ENCODE data around the gene RNASE8. TPM values are rescaled to one million over a fixed set of nuclear protein-coding genes. Genes with fewer than 3 reads are reported as not detected.
A peak's percentile ranks its signal among the peaks of the same experiment; 100 is the strongest.

The RNASE8 gene
- total RNA-seq, 1 experiment from 2014 or later, result not detected

- Mint-ChIP-seq H3K36me3 (ENCODE audit: insufficient read depth, unreplicated experiment) (peaks cover 14% of the 10 kb centered on the region), H3K27me3 (ENCODE audit: insufficient read depth, unreplicated experiment) (no peaks in the 10 kb centered on the region), H3K27ac (ENCODE audit: low read depth, unreplicated experiment) (peak overlapping the region; percentile 71), H3K4me1 (ENCODE audit: insufficient read depth, unreplicated experiment) (peaks cover 25% of the 10 kb centered on the region), H3K9me3 (ENCODE audit: unreplicated experiment) (no peaks in the 10 kb centered on the region), H3K4me3 (ENCODE audit: unreplicated experiment) (peak overlapping the region; percentile 70)
- TSS peak; percentile 29 for BruUV-seq (replicated peaks)
- no peak for DNase-seq (ENCODE audit: unreplicated experiment)
- intact Hi-C loops (cut with micrococcal nuclease), result loop anchor here (5.0 kb wide), 1 partner anchor 484 kb away; no protein-coding TSS in a partner anchor
- ChIA-PET CTCF (interaction anchor here (0.6 to 7.3 kb wide), 9 partner anchors 8 to 93 kb away, joined by 3 to 241 read pairs (median 8); partner anchors contain the start of gene TMEM253), POLR2A (interaction anchor here (0.5 to 4.5 kb wide), 6 partner anchors 8 to 228 kb away, joined by 3 to 37 read pairs (median 6); partner anchors contain the start of genes ARHGEF40 and RNASE7)
- TF ChIP-seq CTCF (IDR thresholded peaks at IDR 0.05; ENCODE audit: unreplicated experiment), result no peak
These were observed 38.8 kb downstream of the RNASE8 start for GRCh38 chr14:21096438-21096837.

GRCh38 chr14:21096978-21097635, 39.5 kb downstream of the RNASE8 start:
- Mint-ChIP-seq H3K9me3 (ENCODE audit: unreplicated experiment) (no peaks in the 10 kb centered on the region), H3K4me3 (ENCODE audit: unreplicated experiment) (peak overlapping the region; percentile 70), H3K27me3 (ENCODE audit: insufficient read depth, unreplicated experiment) (no peaks in the 10 kb centered on the region), H3K4me1 (ENCODE audit: insufficient read depth, unreplicated experiment) (peaks cover 28% of the 10 kb centered on the region), H3K36me3 (ENCODE audit: insufficient read depth, unreplicated experiment) (peaks cover 12% of the 10 kb centered on the region), H3K27ac (ENCODE audit: low read depth, unreplicated experiment) (peak overlapping the region; percentile 71)
- ChIA-PET CTCF (interaction anchor here (0.5 to 7.3 kb wide), 12 partner anchors 7 to 92 kb away, joined by 3 to 241 read pairs (median 4); partner anchors contain the start of genes ARHGEF40 and TMEM253), POLR2A (interaction anchor here (0.5 to 4.5 kb wide), 7 partner anchors 7 to 415 kb away, joined by 3 to 37 read pairs (median 4); partner anchors contain the start of genes ARHGEF40 and RNASE7)
- TF ChIP-seq CTCF (IDR thresholded peaks at IDR 0.05; ENCODE audit: unreplicated experiment), result no peak
- intact Hi-C loops (cut with micrococcal nuclease), result loop anchor here (5.0 kb wide), 1 partner anchor 485 kb away; no protein-coding TSS in a partner anchor
- DNase-seq (ENCODE audit: unreplicated experiment), result no peak
- no TSS peak for BruUV-seq (replicated peaks)

GRCh38 chr14:21097636-21098075, 40.0 kb downstream of the RNASE8 start:
- no peak for TF ChIP-seq CTCF (IDR thresholded peaks at IDR 0.05; ENCODE audit: unreplicated experiment)
- H3K4me1 Mint-ChIP-seq (ENCODE audit: insufficient read depth, unreplicated experiment), result peaks cover 33% of the 10 kb centered on the region
- intact Hi-C loops (cut with micrococcal nuclease), result loop anchor here (5.0 kb wide), 1 partner anchor 485 kb away; no protein-coding TSS in a partner anchor
- no peak for DNase-seq (ENCODE audit: unreplicated experiment)
- peak overlapping the region; percentile 71 for H3K27ac Mint-ChIP-seq (ENCODE audit: low read depth, unreplicated experiment)
- POLR2A ChIA-PET, result interaction anchor here (0.6 to 4.5 kb wide), 6 partner anchors 7 to 416 kb away, joined by 3 to 37 read pairs (median 6); partner anchors contain the start of genes ARHGEF40 and RNASE7
- CTCF ChIA-PET, result interaction anchor here (0.9 to 7.3 kb wide), 8 partner anchors 7 to 93 kb away, joined by 3 to 241 read pairs (median 4); partner anchors contain the start of genes ARHGEF40 and TMEM253
- H3K9me3 Mint-ChIP-seq (ENCODE audit: unreplicated experiment), result no peaks in the 10 kb centered on the region
- peak overlapping the region; percentile 70 for H3K4me3 Mint-ChIP-seq (ENCODE audit: unreplicated experiment)
- H3K36me3 Mint-ChIP-seq (ENCODE audit: insufficient read depth, unreplicated experiment), result peaks cover 6% of the 10 kb centered on the region
- H3K27me3 Mint-ChIP-seq (ENCODE audit: insufficient read depth, unreplicated experiment), result no peaks in the 10 kb centered on the region
- no TSS peak for BruUV-seq (replicated peaks)

All from MCF 10A (cell line).